SU-DHL-6 (cell line): Measurements from ENCODE around the gene NEU3.

ENCODE experiments used
- CTCF ChIP-seq: fragments of 200-600 bp; sonication (generic); IDR thresholded peaks from one replicate; pipeline ENCODE4 v1.5.1; 2017; ENCODE audit warnings: antibody characterized with exemption, mild to moderate bottlenecking, low read length, moderate library complexity; ENCODE audit not compliant: insufficient read depth, poor library complexity, severe bottlenecking
- EZH2phosphoT487 ChIP-seq: fragments of 200-600 bp; sonication (generic), shearing (Covaris generic); conservative IDR thresholded peaks from 2 replicates; pipeline ENCODE4 v1.6.1; 2018; ENCODE audit warnings: mild to moderate bottlenecking, antibody characterized with exemption, low read length, moderate library complexity, mixed read lengths

GRCh38 chr11:75002516-75002915, 13.8 kb downstream of the NEU3 start:
- TF ChIP-seq CTCF, result no peak
- no peak for TF ChIP-seq EZH2phosphoT487
